Amygdala (tissue), 56 donors: Measurements from ENCODE around the gene MYADML2.

Experiments used
- DNase-seq, 56 donors: peaks; one replicate each; lab custom pipeline; 2025; lab: John Stamatoyannopoulos, UW

Gene MYADML2

GRCh38 chr17:81941484-81942166, 5.4 kb downstream of the MYADML2 start:
- peak in 7 of 56 donors; percentile 9 to 54 (median 28) for DNase-seq

- DNase-seq: no peak
Measured at GRCh38 chr17:81940538-81941483, 6.2 kb downstream of the MYADML2 start.

- peak in 52 of 56 donors; percentile 6 to 86 (median 56) for DNase-seq
Measured at GRCh38 chr17:81939881-81940385, 7.1 kb downstream of the MYADML2 start.

DNA sequence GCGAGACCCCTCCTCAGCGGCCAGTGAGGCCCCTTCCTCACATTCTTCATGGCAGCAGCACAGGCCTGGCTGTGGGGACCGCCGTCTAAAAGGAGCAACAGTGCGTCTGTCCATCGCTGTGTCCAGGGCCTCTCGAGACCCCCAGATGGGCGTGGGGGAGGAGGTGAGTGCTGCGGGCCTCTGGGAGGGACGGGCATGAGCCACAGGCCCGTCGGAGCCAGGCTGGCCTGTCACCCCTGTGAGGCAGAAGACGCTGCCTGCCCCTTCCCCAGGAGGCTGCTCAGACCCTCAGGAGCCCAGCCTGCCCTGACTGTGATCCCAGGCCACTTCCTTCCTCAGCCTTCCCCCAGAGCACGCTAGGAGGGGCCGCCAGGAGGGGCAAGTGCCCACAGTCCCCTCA, 7.8 kb downstream of the MYADML2 start:
- DNase-seq: no peak

DNA sequence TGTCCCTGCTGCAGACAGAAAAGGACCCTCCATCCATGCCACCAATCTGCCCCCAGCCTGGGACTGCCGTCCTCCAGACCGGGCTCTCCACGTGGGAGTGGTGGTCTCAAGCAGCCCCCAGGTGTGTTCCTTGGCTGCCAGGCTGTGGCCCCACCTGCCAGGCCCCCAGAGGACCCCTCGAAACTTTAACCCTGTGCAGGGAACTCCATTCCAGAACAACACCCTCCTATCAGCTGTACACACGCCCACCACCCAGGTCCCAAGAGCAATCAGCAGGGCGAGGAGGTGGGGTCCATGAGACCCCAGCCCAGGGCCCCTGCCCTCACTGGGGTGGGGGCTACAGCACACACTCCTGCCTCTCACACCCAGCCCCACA, 11.3 kb downstream of the MYADML2 start:
- DNase-seq: no peak

- no peak for DNase-seq
Measured at GRCh38 chr17:81934850-81935708, 12.0 kb downstream of the MYADML2 start.

DNA sequence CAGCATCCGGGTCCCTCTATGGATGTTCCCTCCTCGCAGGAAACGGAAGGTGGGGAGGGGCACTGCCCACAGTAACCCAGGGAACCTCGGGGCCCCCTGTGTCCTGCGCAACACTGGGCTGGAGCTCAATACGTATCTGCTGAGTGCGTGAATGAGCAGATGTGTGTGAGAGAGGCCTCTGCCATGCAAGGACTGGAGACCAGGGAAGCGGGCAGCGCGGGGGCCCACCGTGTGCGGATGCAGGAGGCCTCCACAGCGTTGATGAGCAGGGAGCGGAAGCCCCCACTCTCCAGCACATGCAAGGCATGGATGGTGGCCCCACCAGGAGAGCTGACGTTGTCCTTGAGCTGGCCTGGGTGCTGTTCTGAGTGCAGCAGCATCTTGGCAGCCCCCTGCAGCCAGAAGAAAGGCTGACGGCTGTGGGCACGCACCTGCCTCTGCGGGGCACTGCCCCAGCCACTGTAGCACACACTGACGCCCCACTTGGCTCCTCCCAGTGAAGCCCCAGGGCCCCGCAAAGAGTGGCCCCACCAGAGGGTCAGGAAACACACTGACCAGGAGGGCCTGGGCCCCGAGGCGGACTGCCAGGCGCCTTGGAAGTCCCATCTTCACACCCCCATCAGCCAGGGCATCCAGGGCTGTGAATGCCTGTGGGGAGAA, 12.8 kb downstream of the MYADML2 start:
- no peak for DNase-seq

- no peak for DNase-seq
Measured at GRCh38 chr17:81933178-81933699, 13.8 kb downstream of the MYADML2 start.

GRCh38 chr17:81932333-81932983, 14.6 kb downstream of the MYADML2 start:
- no peak for DNase-seq

GRCh38 chr17:81931557-81932332, 15.3 kb downstream of the MYADML2 start:
- no peak for DNase-seq

DNA sequence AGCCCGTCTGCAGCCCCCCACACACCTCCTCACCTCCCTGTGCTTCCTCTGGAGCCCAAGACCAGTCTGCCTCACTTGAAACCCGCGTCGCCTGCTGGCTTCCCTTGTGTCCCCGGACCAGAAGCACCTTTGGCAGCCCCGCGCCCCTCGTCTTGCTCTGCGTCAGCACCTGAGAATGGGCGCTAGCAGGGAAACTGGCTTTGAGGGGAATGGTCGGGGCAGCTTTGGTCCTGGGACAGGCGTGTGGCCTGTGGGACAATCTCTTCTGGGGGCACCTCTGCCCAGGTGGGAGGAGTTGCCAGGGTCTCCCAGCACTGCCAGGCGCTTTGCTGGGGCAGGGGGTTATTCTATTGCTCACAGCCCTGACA, 15.9 kb downstream of the MYADML2 start:
- no peak for DNase-seq

GRCh38 chr17:81930142-81931125, 16.6 kb downstream of the MYADML2 start:
- DNase-seq: no peak

GRCh38 chr17:81929253-81930141, 17.5 kb downstream of the MYADML2 start:
- no peak for DNase-seq

- no peak for DNase-seq
Measured at GRCh38 chr17:81928544-81929252, 18.3 kb downstream of the MYADML2 start.
